ENCODE data around the gene RNU5B-1.

GRCh38 chr15:65263313-65263712, 41.2 kb upstream of the RNU5B-1 start:
- no peak for TF ChIP-seq ZBED1 (IDR thresholded peaks at IDR 0.05)
- TF ChIP-seq CTCF (IDR thresholded peaks at IDR 0.05 in 2 of 3, conservative IDR thresholded peaks at IDR 0.05 in 1 of 3; ENCODE audit: insufficient read depth in 2 of 3, low read depth in 1 of 3, low read length in 3 of 3), result no peak
- no peak for TF ChIP-seq POLR2AphosphoS5 (IDR thresholded peaks at IDR 0.05; ENCODE audit: control insufficient read depth, insufficient read depth, low read depth, low read length)
- TF ChIP-seq ZFP36 (IDR thresholded peaks at IDR 0.05; ENCODE audit: low read depth, low read length, partially characterized antibody), result no peak

Data from K562 (cell line).